ENCODE results near the gene FGF9. TPM values are rescaled to one million over a fixed set of nuclear protein-coding genes. Genes with fewer than 3 reads are reported as not detected.

The FGF9 gene
- total RNA-seq, 4 donors from 2014 or later: 0.22 to 0.82 (median 0.38) TPM; not detected in 1

GRCh38 chr13:21671620-21672286, 880 bp downstream of the FGF9 start:
- no peak for TF ChIP-seq CTCF (IDR thresholded peaks at IDR 0.05; ENCODE audit: low read depth)

- no peak for TF ChIP-seq CTCF (IDR thresholded peaks at IDR 0.05; ENCODE audit: low read depth)
Measured at GRCh38 chr13:21672287-21672680, 1.4 kb downstream of the FGF9 start.

GRCh38 chr13:21672796-21673538, 2.1 kb downstream of the FGF9 start:
- TF ChIP-seq CTCF (IDR thresholded peaks at IDR 0.05; ENCODE audit: low read depth): no peak

GRCh38 chr13:21673539-21673788, 2.6 kb downstream of the FGF9 start:
- TF ChIP-seq CTCF (IDR thresholded peaks at IDR 0.05; ENCODE audit: low read depth): no peak

GRCh38 chr13:21673789-21674489, 3.1 kb downstream of the FGF9 start:
- TF ChIP-seq CTCF (IDR thresholded peaks at IDR 0.05; ENCODE audit: low read depth): no peak

GRCh38 chr13:21674490-21675009, 3.7 kb downstream of the FGF9 start:
- no peak for TF ChIP-seq CTCF (IDR thresholded peaks at IDR 0.05; ENCODE audit: low read depth)

All from subcutaneous adipose tissue (tissue), 4 donors.